Sigmoid colon (tissue), 7 donors: ENCODE measurements around the gene C5orf15. TPM values are rescaled to one million over a fixed set of nuclear protein-coding genes. Genes with fewer than 3 reads are reported as not detected.

Experiments
- DNase-seq: peaks from one replicate; pipeline ENCODE4 v3.0.0-alpha.2; 2019
- H3K27ac ChIP-seq, 4 donors: fragments of 200-600 bp; sonication (generic); one replicate each; pipeline ENCODE4 v1.5.1; 2016 to 2019; ENCODE audit warnings: mild to moderate bottlenecking in 1 of 4
- H3K27me3 ChIP-seq, 3 donors: fragments of 200-600 bp; sonication (generic); one replicate each; pipeline ENCODE4 v1.5.1; 2019; ENCODE audit warnings: mild to moderate bottlenecking in 1 of 3
- H3K36me3 ChIP-seq, 4 donors: fragments of 200-600 bp; sonication (generic); one replicate each; pipeline ENCODE4 v1.5.1; 2016 to 2019
- H3K4me1 ChIP-seq, 4 donors: fragments of 200-600 bp; sonication (generic); one replicate each; pipeline ENCODE4 v1.5.1; 2017 to 2019
- H3K4me3 ChIP-seq, 4 donors: fragments of 200-600 bp; sonication (generic); one replicate each; pipeline ENCODE4 v1.5.1; 2017 to 2019; ENCODE audit warnings: mild to moderate bottlenecking in 2 of 4, moderate library complexity in 1 of 4
- H3K9me3 ChIP-seq, 4 donors: fragments of 200-600 bp in 3 of 4; sonication (generic) in 3 of 4; one replicate each; pipeline versions ENCODE4 v1.5.1 to v1.6.1; 2013 to 2019
- EP300 ChIP-seq, 4 donors: sonication (generic); formaldehyde crosslinking; IDR thresholded peaks; one replicate each; pipeline ENCODE4 v1.6.1; 2017; ENCODE audit warnings: antibody characterized with exemption in 4 of 4
- POLR2A ChIP-seq, 2 donors: fragments of 450-650 bp; IDR thresholded peaks; one replicate each; pipeline ENCODE4 v1.6.1; 2016; ENCODE audit warnings: antibody characterized with exemption in 2 of 2, mild to moderate bottlenecking in 2 of 2, moderate library complexity in 2 of 2
- POLR2AphosphoS5 ChIP-seq, 4 donors: sonication (generic); formaldehyde crosslinking; IDR thresholded peaks; one replicate each; pipeline ENCODE4 v1.6.1; 2017; ENCODE audit warnings: antibody characterized with exemption in 4 of 4
- WGBS, 2 donors: extraction: QIAGEN DNeasy Blood & Tissue Kit; methylation state at CpG; one replicate each; pipeline ENCODE4 v1.1.7; 2013; 5-methylcytosine and 5-hydroxymethylcytosine counted together
- intact Hi-C: fragments of 100-400 bp; cut with DNase I; formaldehyde crosslinking; loops from one replicate; pipeline ENCODE4 v1.15.1; 2023
- polyA plus RNA-seq, 3 donors: library from polyadenylated mRNA; stranded (reverse); fragments of 200-250 nt; gene quantifications; one replicate each; pipeline ENCODE4 v1.2.3, GENCODE V29; 2013
- total RNA-seq, 4 donors: library from RNA; depleted of rRNA; stranded (reverse); fragments of >200 nt; gene quantifications; one replicate each; pipeline ENCODE4 v1.1.0, GENCODE V29; 2016
- TF ChIP-seq, protein P1 (sequence below), 4 experiments: fragments of 450-650 bp in 3 of 4; fragments of 200-600 bp in 1 of 4; IDR thresholded peaks; one replicate each; pipeline ENCODE4 v1.5.1; 2016 to 2019; ENCODE audit warnings: antibody characterized with exemption in 4 of 4, mild to moderate bottlenecking in 3 of 4, moderate library complexity in 2 of 4
- donor health status: healthy with polysubstance abuse.
- donor health status: Bipolar disorder and iron deficiency.
- donor health status: healthy.

The C5orf15 gene
- total and polyA plus RNA-seq, 7 donors, result 6.6 to 38.5 (median 26.0) TPM

DNA sequence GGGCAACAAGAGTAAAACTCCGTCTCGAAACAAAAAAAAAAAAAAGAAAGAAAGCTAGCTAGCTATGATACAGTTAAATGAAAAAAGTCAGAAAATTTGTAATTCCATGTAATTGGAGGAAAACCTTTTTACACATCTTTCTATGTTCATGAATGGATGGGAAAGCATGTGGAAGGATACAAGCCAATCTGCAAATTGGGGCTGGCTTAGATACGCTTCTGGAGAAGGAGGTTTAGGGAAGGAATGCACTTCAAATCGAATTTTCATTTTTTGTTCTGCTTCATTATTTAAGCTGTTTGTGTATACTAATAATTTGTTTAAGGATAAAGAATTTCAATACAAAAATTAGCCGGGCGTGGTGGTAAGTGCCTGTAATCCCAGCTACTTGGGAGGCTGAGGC lies 29.6 kb upstream of the C5orf15 start:
- H3K27me3 ChIP-seq, result no peaks in the 10 kb centered on the region
- peaks cover 0 to 97% (median 90%) of the 10 kb centered on the region in 4 donors for H3K4me1 ChIP-seq
- peaks cover 0 to 7% (median 0%) of the 10 kb centered on the region in 4 donors for H3K36me3 ChIP-seq
- no peaks in the 10 kb centered on the region for H3K9me3 ChIP-seq
- no peak for DNase-seq
- no peak overlapping the region for H3K4me3 ChIP-seq
- TF ChIP-seq POLR2AphosphoS5 (IDR thresholded peaks at IDR 0.05), result no peak
- no peak for TF ChIP-seq POLR2A (IDR thresholded peaks at IDR 0.05)
- no peak for TF ChIP-seq EP300 (IDR thresholded peaks at IDR 0.05)
- TF ChIP-seq, protein P1, sequence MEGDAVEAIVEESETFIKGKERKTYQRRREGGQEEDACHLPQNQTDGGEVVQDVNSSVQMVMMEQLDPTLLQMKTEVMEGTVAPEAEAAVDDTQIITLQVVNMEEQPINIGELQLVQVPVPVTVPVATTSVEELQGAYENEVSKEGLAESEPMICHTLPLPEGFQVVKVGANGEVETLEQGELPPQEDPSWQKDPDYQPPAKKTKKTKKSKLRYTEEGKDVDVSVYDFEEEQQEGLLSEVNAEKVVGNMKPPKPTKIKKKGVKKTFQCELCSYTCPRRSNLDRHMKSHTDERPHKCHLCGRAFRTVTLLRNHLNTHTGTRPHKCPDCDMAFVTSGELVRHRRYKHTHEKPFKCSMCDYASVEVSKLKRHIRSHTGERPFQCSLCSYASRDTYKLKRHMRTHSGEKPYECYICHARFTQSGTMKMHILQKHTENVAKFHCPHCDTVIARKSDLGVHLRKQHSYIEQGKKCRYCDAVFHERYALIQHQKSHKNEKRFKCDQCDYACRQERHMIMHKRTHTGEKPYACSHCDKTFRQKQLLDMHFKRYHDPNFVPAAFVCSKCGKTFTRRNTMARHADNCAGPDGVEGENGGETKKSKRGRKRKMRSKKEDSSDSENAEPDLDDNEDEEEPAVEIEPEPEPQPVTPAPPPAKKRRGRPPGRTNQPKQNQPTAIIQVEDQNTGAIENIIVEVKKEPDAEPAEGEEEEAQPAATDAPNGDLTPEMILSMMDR (IDR thresholded peaks at IDR 0.05), result no peak
- H3K27ac ChIP-seq, result no peak overlapping the region
- intact Hi-C loops, result no loop called here
- WGBS, 2 donors, result 83 to 87% methylated on average over 6 of the region's 6 CpGs

DNA sequence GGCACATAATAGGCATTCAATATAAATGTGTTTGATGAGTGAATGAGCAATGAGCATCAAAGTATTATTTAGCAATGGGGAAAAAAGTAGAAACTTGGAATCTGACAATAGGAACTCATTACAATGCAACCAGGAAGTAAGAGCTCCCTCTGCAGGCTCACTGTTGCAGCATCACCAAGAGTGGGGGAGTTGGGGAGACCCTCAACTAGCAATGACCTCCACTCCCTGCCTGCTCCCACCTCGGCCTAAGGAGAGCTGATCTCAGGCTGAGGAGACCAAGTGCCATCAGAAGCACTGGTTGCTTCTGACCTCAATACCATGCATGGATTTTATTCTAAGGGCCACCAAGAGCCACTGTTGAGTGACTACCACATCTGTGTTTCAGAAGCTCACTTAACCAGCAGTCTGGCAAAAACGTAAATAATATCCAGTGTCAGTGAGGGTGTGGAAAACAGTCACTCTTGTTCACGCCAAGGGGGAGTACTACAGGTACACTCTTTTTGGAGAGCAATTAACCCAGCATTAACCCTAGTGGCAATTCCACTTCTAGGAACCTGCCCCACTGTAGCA lies 28.3 kb upstream of the C5orf15 start:
- no peak overlapping the region for H3K4me3 ChIP-seq
- intact Hi-C loops, result no loop called here
- no peaks in the 10 kb centered on the region for H3K9me3 ChIP-seq
- 68 to 84% methylated on average over 3 of the region's 3 CpGs for WGBS, 2 donors
- no peak for TF ChIP-seq POLR2A (IDR thresholded peaks at IDR 0.05)
- no peak for TF ChIP-seq EP300 (IDR thresholded peaks at IDR 0.05)
- no peak for TF ChIP-seq POLR2AphosphoS5 (IDR thresholded peaks at IDR 0.05)
- TF ChIP-seq, protein P1 (IDR thresholded peaks at IDR 0.05), result no peak
- no peaks in the 10 kb centered on the region for H3K27me3 ChIP-seq
- H3K36me3 ChIP-seq, result peaks cover 0 to 7% (median 0%) of the 10 kb centered on the region in 4 donors
- no peak overlapping the region for H3K27ac ChIP-seq
- peaks cover 0 to 97% (median 90%) of the 10 kb centered on the region in 4 donors for H3K4me1 ChIP-seq
- DNase-seq, result no peak

DNA sequence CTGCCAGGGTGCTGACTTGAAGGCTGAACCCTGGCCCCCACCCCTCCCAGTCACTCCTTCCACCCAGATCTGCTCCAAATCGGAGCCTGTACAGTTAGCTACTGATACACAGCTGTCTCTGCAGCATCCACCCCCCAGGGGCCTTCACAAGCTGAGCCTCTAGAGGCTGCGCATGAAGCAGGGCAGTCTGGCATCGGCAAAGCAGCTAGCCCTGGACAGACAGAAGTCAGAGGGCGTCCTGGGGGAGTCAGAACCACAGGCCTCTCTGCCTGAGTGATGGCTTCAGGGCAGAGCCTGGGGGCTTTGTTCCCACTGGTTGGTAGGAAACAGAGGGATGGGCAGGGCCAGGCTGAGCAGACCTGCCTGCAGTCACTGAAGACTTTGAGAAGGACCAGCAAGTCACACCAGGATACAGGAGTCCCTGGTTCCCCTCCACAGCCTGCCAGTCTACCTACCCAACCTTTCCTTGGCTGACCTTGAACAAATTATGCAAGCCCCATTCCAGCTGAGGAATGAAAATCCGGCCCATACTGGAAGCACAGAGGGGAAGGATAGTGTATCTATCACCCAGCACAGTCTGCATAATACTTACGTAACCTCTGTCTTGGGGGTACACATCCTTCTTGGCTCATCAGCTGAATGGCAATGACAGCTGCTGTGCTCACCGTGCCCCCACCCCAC lies 27.6 kb upstream of the C5orf15 start:
- WGBS, 2 donors, result 62 to 71% methylated on average over 7 of the region's 7 CpGs
- peak overlapping the region in 3 of 4 donors; percentile 38 to 73 (median 39) for H3K27ac ChIP-seq
- H3K4me3 ChIP-seq, result no peak overlapping the region
- H3K9me3 ChIP-seq, result no peaks in the 10 kb centered on the region
- intact Hi-C loops, result no loop called here
- peaks cover 0 to 4% (median under 1%) of the 10 kb centered on the region in 4 donors for H3K36me3 ChIP-seq
- H3K4me1 ChIP-seq, result peaks cover 0 to 97% (median 91%) of the 10 kb centered on the region in 4 donors
- DNase-seq, result no peak
- TF ChIP-seq POLR2AphosphoS5 (IDR thresholded peaks at IDR 0.05) (no peak), POLR2A (IDR thresholded peaks at IDR 0.05) (no peak), EP300 (IDR thresholded peaks at IDR 0.05) (no peak)
- TF ChIP-seq, protein P1 (IDR thresholded peaks at IDR 0.05), result no peak
- H3K27me3 ChIP-seq, result no peaks in the 10 kb centered on the region

DNA sequence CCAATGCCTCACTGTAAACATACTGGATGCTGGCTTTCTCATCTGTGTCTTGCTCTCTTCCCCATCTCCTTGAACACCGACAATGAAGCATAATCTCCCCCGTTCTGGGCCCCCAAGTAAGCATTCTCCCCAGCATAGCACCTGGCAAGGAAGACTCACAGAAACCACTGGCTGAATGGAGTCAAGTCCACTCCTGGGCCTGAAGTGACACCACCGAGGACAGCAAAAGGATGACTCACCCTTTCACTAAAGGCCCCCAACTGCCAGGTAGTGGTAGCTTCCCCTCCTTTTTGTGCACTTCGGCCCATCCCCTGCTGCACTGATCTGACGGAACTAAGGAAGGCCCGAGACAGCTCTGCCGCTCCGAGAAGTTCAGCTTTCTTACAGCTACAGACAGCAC lies 26.9 kb upstream of the C5orf15 start:
- no peak for DNase-seq
- Histone ChIP-seq H3K36me3 (peaks cover 5 to 8% (median 8%) of the 10 kb centered on the region in 4 donors), H3K27ac (peak overlapping the region in 3 of 4 donors; percentile 38 to 73 (median 39)), H3K9me3 (no peaks in the 10 kb centered on the region), H3K4me3 (no peak overlapping the region), H3K4me1 (peaks cover 0 to 97% (median 85%) of the 10 kb centered on the region in 4 donors), H3K27me3 (no peaks in the 10 kb centered on the region)
- 64 to 74% methylated on average over 8 of the region's 8 CpGs for WGBS, 2 donors
- intact Hi-C loops, result no loop called here
- TF ChIP-seq POLR2A (IDR thresholded peaks at IDR 0.05) (no peak), EP300 (IDR thresholded peaks at IDR 0.05) (no peak), POLR2AphosphoS5 (IDR thresholded peaks at IDR 0.05) (no peak)
- TF ChIP-seq, protein P1 (IDR thresholded peaks at IDR 0.05), result no peak
